Activated B cell treated with CpG ODN at 0.5 μM for 24 hours (primary cell): ENCODE data around the gene HELQ. TPM values are rescaled to one million over a fixed set of nuclear protein-coding genes. Genes with fewer than 3 reads are reported as not detected.
"Not testable (repeated sequence)": the region's sequence is repeated elsewhere in the genome, so short reads cannot be mapped to it uniquely, and the experiment has no call there.

Source experiments
- ATAC-seq: fragments of 200-7000 bp; cut with Tn5 transposase; one replicate; pipeline ENCODE4 v1.10.0; 2021; ENCODE audit warnings: low read depth, mild to moderate bottlenecking, moderate library complexity
- CTCF ChIA-PET: fragments of 350-600 bp; sonication (Branson Sonifier 250); formaldehyde crosslinking; loops from one replicate; lab custom pipeline; 2021; ENCODE audit warnings: antibody characterized with exemption; lab: Charles Lee
- POLR2A ChIA-PET: fragments of 350-600 bp; sonication (Branson Sonifier 250); formaldehyde crosslinking; loops from one replicate; lab custom pipeline; 2021; ENCODE audit warnings: antibody characterized with exemption; lab: Charles Lee
- DNase-seq: peaks from one replicate; pipeline ENCODE4 v3.0.0; 2022
- H3K27ac Mint-ChIP-seq: one replicate; pipeline ENCODE4 v1.8.0; 2020; ENCODE audit warnings: mixed read lengths
- H3K27me3 Mint-ChIP-seq: one replicate; pipeline ENCODE4 v1.8.0; 2021; ENCODE audit warnings: mixed read lengths
- H3K36me3 Mint-ChIP-seq: one replicate; pipeline ENCODE4 v1.8.0; 2021; ENCODE audit warnings: low read depth, mixed read lengths
- H3K4me1 Mint-ChIP-seq: one replicate; pipeline ENCODE4 v1.8.0; 2021; ENCODE audit warnings: mixed read lengths
- H3K4me3 Mint-ChIP-seq: one replicate; pipeline ENCODE4 v1.8.0; 2020; ENCODE audit warnings: mild to moderate bottlenecking, mixed read lengths
- H3K9me3 Mint-ChIP-seq: one replicate; pipeline ENCODE4 v1.8.0; 2020; ENCODE audit warnings: mixed read lengths
- intact Hi-C: fragments of 100-400 bp; cut with micrococcal nuclease; formaldehyde crosslinking; loops from one replicate; pipeline ENCODE4 v1.15.1; 2024
- total RNA-seq: library from RNA; stranded (reverse); gene quantifications from 2 replicates; pipeline ENCODE4 v1.2.3, GENCODE V29; 2022
- TF ChIP-seq, protein P1 (sequence below): fragments of 200-600 bp; IDR thresholded peaks from one replicate; pipeline ENCODE4 v1.8.0; 2022; ENCODE audit warnings: antibody characterized with exemption, mild to moderate bottlenecking

The HELQ gene
- total RNA-seq, 1 donor from 2014 or later = 32.9 TPM

GRCh38 chr4:83408908-83409307 lies 46.7 kb downstream of the HELQ start:
- ChIA-PET POLR2A (interaction anchor here (0.7 kb wide), 1 partner anchor 17 kb away, joined by 3 read pairs; no protein-coding TSS in a partner anchor), CTCF (no interaction called here)
- ATAC-seq (no peak), DNase-seq (no peak)
- Mint-ChIP-seq H3K27ac (no peak overlapping the region), H3K36me3 (peaks cover 61% of the 10 kb centered on the region), H3K9me3 (no peaks in the 10 kb centered on the region), H3K4me3 (no peak overlapping the region), H3K27me3 (no peaks in the 10 kb centered on the region), H3K4me1 (no peaks in the 10 kb centered on the region)
- intact Hi-C loops = no loop called here
- TF ChIP-seq, protein P1, sequence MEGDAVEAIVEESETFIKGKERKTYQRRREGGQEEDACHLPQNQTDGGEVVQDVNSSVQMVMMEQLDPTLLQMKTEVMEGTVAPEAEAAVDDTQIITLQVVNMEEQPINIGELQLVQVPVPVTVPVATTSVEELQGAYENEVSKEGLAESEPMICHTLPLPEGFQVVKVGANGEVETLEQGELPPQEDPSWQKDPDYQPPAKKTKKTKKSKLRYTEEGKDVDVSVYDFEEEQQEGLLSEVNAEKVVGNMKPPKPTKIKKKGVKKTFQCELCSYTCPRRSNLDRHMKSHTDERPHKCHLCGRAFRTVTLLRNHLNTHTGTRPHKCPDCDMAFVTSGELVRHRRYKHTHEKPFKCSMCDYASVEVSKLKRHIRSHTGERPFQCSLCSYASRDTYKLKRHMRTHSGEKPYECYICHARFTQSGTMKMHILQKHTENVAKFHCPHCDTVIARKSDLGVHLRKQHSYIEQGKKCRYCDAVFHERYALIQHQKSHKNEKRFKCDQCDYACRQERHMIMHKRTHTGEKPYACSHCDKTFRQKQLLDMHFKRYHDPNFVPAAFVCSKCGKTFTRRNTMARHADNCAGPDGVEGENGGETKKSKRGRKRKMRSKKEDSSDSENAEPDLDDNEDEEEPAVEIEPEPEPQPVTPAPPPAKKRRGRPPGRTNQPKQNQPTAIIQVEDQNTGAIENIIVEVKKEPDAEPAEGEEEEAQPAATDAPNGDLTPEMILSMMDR = no peak

DNA sequence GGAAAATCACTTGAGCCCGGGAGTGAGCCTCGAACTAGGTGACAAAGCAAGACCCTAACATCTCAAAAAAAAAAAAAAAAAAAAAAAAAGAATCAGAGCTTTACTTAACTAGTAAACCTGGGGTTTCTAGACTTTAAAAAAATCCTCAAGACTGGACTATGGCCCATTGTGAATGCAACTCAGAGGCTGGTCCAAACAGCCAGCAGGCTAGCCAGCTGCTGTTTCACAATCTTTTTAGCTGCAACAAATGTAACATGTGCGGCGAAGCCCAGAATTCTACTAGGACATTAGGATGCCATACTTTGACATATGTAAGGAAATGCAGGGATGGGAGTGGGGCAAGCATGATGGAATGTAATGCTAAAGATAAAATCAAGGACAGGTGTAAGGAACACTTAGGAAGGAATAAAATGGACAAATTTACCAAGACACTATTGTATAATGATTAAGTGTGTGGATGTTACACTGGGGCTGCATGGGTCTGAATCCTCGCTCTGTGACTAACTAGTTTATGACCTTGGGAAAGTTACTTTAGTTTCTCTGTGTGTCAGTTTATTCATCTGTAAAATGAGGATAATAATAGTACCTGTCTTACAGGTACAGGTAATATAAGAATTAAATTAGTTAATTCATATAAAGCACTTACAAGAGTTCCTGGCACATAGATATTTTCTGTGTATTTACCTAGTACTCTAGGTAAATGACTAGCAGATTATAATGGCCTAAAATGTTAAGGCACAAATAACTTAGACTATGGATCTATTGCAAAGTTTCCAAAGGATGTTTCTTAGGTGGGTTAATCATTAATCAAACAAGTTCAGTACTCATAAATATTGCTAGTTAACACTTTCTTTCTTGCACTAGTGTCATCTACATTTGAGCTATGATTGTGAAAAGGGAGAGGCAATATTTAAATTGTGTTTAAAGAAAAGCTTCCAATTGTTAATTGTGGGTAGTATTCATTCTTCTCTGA lies 49.5 kb downstream of the HELQ start:
- peaks cover 38% of the 10 kb centered on the region for H3K36me3 Mint-ChIP-seq
- no peak overlapping the region for H3K4me3 Mint-ChIP-seq
- ATAC-seq (no peak), DNase-seq (no peak)
- ChIA-PET POLR2A (interaction anchor here (0.6 kb wide), 1 partner anchor 200 kb away, joined by 6 read pairs; no protein-coding TSS in a partner anchor), CTCF (no interaction called here)
- intact Hi-C loops = no loop called here
- H3K27ac Mint-ChIP-seq = no peak overlapping the region
- H3K9me3 Mint-ChIP-seq = no peaks in the 10 kb centered on the region
- no peaks in the 10 kb centered on the region for H3K27me3 Mint-ChIP-seq
- TF ChIP-seq, protein P1 = no peak
- H3K4me1 Mint-ChIP-seq = peaks cover 4% of the 10 kb centered on the region

GRCh38 chr4:83398158-83398557 lies 57.5 kb downstream of the HELQ start:
- DNase-seq, ATAC-seq, H3K9me3 Mint-ChIP-seq, H3K27ac Mint-ChIP-seq, H3K4me3 Mint-ChIP-seq, CTCF ChIA-PET, H3K27me3 Mint-ChIP-seq, intact Hi-C loops, H3K4me1 Mint-ChIP-seq, POLR2A ChIA-PET: not testable (repeated sequence)
- peaks cover 19% of the 10 kb centered on the region for H3K36me3 Mint-ChIP-seq

- H3K4me3 Mint-ChIP-seq = no peak overlapping the region
- TF ChIP-seq, protein P1 = no peak
- no peak for ATAC-seq
- peaks cover 2% of the 10 kb centered on the region for H3K9me3 Mint-ChIP-seq
- POLR2A ChIA-PET = interaction anchor here (0.6 kb wide), 1 partner anchor 63 kb away, joined by 4 read pairs; no protein-coding TSS in a partner anchor
- no peak for DNase-seq
- CTCF ChIA-PET = no interaction called here
- intact Hi-C loops = no loop called here
- H3K27me3 Mint-ChIP-seq = no peaks in the 10 kb centered on the region
- no peak overlapping the region for H3K27ac Mint-ChIP-seq
- H3K36me3 Mint-ChIP-seq = peaks cover 6% of the 10 kb centered on the region
- H3K4me1 Mint-ChIP-seq = peaks cover 10% of the 10 kb centered on the region
These were observed 61.7 kb downstream of the HELQ start for GRCh38 chr4:83393908-83394307.

GRCh38 chr4:83392562-83392961 lies 63.1 kb downstream of the HELQ start:
- no peaks in the 10 kb centered on the region for H3K9me3 Mint-ChIP-seq
- H3K27ac Mint-ChIP-seq = no peak overlapping the region
- ATAC-seq = no peak
- TF ChIP-seq, protein P1 = no peak
- no peak for DNase-seq
- intact Hi-C loops = no loop called here
- POLR2A ChIA-PET = no interaction called here
- no peak overlapping the region for H3K4me3 Mint-ChIP-seq
- no peaks in the 10 kb centered on the region for H3K27me3 Mint-ChIP-seq
- peaks cover 2% of the 10 kb centered on the region for H3K36me3 Mint-ChIP-seq
- CTCF ChIA-PET = no interaction called here
- H3K4me1 Mint-ChIP-seq = peaks cover 23% of the 10 kb centered on the region
